ENCODE results near the gene ATG13. TPM values are rescaled to one million over a fixed set of nuclear protein-coding genes. Genes with fewer than 3 reads are reported as not detected.

ATG13 gene
- total and polyA plus RNA-seq, 2 of the 4 experiments (the other 2 are of a cell fraction): 43.0 to 49.7 TPM

DNA sequence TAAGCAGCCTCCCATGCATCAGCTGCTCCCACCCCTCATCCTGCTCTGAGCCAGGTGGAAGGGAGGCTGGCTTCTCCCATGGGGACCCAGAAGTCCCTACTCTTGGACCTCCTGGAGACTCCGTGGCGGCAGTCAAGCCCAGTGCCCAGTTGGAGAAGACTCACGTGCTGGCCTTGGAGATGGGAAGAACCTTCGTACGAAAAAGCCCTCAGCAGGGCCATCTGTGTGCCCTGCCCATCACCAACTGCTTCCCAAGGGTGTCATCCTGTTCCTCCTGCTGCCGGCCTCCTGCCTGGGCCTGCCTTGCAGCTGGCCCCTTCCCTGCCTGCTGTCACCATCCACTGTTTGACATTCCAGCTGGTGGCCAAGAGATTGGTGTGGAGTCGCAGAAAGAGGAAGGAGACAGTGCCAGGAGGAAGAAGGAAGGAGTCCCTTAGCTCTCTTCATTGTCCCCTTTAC lies 55.1 kb downstream of the ATG13 start:
- in situ Hi-C loops (cut with MboI; ENCODE audit: low sequenced_read_pairs): no loop called here
- CTCF ChIA-PET: no interaction called here
- no peak overlapping the region for H3K4me2 ChIP-seq (ENCODE audit: low read depth, low read length)
- H3K4me3 ChIP-seq (ENCODE audit: insufficient read depth, low read depth, low read length): no peak overlapping the region
- dilution Hi-C loops (cut with HindIII; ENCODE audit: low sequenced_read_pairs, unreplicated experiment): no loop called here
- no peaks in the 10 kb centered on the region for H3K27me3 ChIP-seq (ENCODE audit: control insufficient read depth, insufficient read depth, low read length)
- no peak overlapping the region for H4K8ac ChIP-seq (ENCODE audit: low read depth in 2 of 2, low read length in 2 of 2)
- no peak overlapping the region for H4K5ac ChIP-seq (ENCODE audit: low read depth, low read length)
- DNase-seq (no peak), ATAC-seq (ENCODE audit: low read depth) (no peak)
- no peak for TF ChIP-seq MXI1 (IDR thresholded peaks at IDR 0.05; ENCODE audit: borderline replicate concordance, low read depth, low read length)
- TF ChIP-seq MAZ (IDR thresholded peaks at IDR 0.05; ENCODE audit: borderline replicate concordance, low read depth, low read length): no peak
- TF ChIP-seq NFE2L2 (IDR thresholded peaks at IDR 0.05; ENCODE audit: low read depth, low read length): no peak
- no peak for TF ChIP-seq CEBPB (IDR thresholded peaks at IDR 0.05; ENCODE audit: low read depth, low read length)
- TF ChIP-seq SMC3 (IDR thresholded peaks at IDR 0.05; ENCODE audit: low read depth, low read length): no peak
- TF ChIP-seq FOS (IDR thresholded peaks at IDR 0.05; ENCODE audit: low read depth, low read length): no peak
- TF ChIP-seq, protein P1, sequence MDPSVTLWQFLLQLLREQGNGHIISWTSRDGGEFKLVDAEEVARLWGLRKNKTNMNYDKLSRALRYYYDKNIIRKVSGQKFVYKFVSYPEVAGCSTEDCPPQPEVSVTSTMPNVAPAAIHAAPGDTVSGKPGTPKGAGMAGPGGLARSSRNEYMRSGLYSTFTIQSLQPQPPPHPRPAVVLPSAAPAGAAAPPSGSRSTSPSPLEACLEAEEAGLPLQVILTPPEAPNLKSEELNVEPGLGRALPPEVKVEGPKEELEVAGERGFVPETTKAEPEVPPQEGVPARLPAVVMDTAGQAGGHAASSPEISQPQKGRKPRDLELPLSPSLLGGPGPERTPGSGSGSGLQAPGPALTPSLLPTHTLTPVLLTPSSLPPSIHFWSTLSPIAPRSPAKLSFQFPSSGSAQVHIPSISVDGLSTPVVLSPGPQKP (IDR thresholded peaks at IDR 0.05; ENCODE audit: borderline replicate concordance, low read depth, low read length): no peak
- TF ChIP-seq BHLHE40 (IDR thresholded peaks at IDR 0.05; ENCODE audit: low read depth, low read length): no peak
- TF ChIP-seq RCOR1 (IDR thresholded peaks at IDR 0.05; ENCODE audit: insufficient replicate concordance, low read length): no peak
- no peak for TF ChIP-seq RFX5 (IDR thresholded peaks at IDR 0.05; ENCODE audit: low read depth, low read length)
- TF ChIP-seq, protein P2, sequence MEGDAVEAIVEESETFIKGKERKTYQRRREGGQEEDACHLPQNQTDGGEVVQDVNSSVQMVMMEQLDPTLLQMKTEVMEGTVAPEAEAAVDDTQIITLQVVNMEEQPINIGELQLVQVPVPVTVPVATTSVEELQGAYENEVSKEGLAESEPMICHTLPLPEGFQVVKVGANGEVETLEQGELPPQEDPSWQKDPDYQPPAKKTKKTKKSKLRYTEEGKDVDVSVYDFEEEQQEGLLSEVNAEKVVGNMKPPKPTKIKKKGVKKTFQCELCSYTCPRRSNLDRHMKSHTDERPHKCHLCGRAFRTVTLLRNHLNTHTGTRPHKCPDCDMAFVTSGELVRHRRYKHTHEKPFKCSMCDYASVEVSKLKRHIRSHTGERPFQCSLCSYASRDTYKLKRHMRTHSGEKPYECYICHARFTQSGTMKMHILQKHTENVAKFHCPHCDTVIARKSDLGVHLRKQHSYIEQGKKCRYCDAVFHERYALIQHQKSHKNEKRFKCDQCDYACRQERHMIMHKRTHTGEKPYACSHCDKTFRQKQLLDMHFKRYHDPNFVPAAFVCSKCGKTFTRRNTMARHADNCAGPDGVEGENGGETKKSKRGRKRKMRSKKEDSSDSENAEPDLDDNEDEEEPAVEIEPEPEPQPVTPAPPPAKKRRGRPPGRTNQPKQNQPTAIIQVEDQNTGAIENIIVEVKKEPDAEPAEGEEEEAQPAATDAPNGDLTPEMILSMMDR (conservative IDR thresholded peaks at IDR 0.05; ENCODE audit: low read depth, low read length): no peak
- BruUV-seq (replicated peaks): no TSS peak
- no peak overlapping the region for H2AK5ac ChIP-seq (ENCODE audit: low read depth, low read length)
- H4K91ac ChIP-seq (ENCODE audit: insufficient read depth, low read depth, low read length): no peak overlapping the region
- no CpG with 5 or more reads among the region's 7 CpGs for WGBS, 2 experiments (ENCODE audit: extremely low coverage in 2 of 2, insufficient read length in 1 of 2)
- no peak overlapping the region for H3K4ac ChIP-seq (ENCODE audit: low read depth, low read length)
- H3K14ac ChIP-seq (replicated peaks; ENCODE audit: low read depth, low read length): no peak overlapping the region
- H3K18ac ChIP-seq (ENCODE audit: low read depth, low read length): no peak overlapping the region
- intact Hi-C loops (cut with micrococcal nuclease): no loop called here
- H3K36me3 ChIP-seq (ENCODE audit: control insufficient read depth, insufficient read depth, low read length): peaks cover 56% of the 10 kb centered on the region
- no peak overlapping the region for H2BK5ac ChIP-seq (ENCODE audit: low read depth, low read length, poor library complexity, severe bottlenecking)
- H3K79me1 ChIP-seq (ENCODE audit: low read depth in 1 of 2, low read length in 2 of 2): peaks cover 0 to 6% of the 10 kb centered on the region in 2 experiments; a peak in 1 of 4 replicates
- H2BK20ac ChIP-seq (ENCODE audit: low read depth, low read length): no peak overlapping the region
- H2BK15ac ChIP-seq (ENCODE audit: low read depth, low read length): no peak overlapping the region
- POLR2A ChIA-PET (ENCODE audit: unreplicated experiment): no interaction called here
- H4K20me1 ChIP-seq (ENCODE audit: insufficient read depth, low read length): 0 out of 2 replicates have a peak, but pooled peaks cover 3% of the 10 kb centered on the region
- no peak overlapping the region for H3K23ac ChIP-seq (ENCODE audit: low read depth, low read length)
- H2AFZ ChIP-seq (replicated peaks; ENCODE audit: low read length, poor library complexity): no peak overlapping the region
- H3K9ac ChIP-seq (ENCODE audit: low read depth, low read length): no peak overlapping the region
- H3K9me3 ChIP-seq (ENCODE audit: control insufficient read depth, insufficient read depth, low read length): no peaks in the 10 kb centered on the region
- no peak overlapping the region for H2AK9ac ChIP-seq (replicated peaks; ENCODE audit: low read depth, low read length, poor library complexity)
- H3K4me1 ChIP-seq (ENCODE audit: control insufficient read depth, insufficient read depth, low read length): peaks cover 10% of the 10 kb centered on the region
- no peak overlapping the region for H3K27ac ChIP-seq (ENCODE audit: insufficient read depth, low read length)
- H3K56ac ChIP-seq (ENCODE audit: extremely low read depth, insufficient read depth, low read length): no peak overlapping the region
- H3K9me1 ChIP-seq (ENCODE audit: insufficient read depth, low read length): peaks cover 8% of the 10 kb centered on the region; the same call in 1 of the 2 replicates
- no peak overlapping the region for H2BK120ac ChIP-seq (ENCODE audit: low read depth, low read length)

Measured in IMR-90 (cell line).